Measurements from ENCODE around the gene ATAT1.

ATAT1 gene

DNA sequence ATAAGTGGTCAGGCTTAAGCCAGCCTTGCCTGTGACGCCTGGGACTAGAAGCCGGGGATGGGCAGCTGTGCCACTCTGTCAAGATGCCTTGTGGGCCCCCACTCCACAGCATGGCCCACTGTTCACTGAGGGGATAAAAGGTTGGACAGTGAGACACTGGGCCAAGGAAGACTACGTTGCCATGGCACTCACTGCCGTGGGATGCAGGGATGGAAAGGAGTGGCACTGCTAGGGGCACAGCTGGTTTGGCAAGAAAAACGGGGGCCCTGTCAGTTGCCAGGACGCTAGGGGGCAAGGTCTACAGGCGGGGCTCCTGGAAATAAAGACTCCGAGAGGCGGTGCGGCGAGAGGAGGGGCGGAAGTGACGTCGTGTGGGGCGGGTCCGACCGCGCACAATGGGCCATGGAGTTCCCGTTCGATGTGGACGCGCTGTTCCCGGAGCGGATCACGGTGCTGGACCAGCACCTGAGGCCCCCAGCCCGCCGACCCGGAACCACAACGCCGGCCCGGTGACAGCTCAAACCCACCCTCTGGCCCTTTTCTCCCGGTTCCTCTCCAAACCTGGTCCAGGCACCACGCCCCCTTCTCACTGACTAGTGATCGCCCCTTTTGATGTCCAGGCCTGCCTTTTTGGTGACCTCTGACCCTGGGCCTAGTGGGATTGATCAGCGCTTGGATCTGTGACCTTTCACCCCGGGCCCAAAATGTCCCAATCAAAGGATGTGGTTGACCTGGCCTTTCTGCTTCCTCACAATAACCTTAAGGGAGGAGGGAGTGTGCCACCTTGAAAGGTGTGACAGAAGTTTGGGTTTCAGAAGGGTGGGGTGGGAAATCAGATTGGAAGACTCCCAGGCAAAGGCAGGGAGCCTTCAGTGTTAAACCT, at the start of gene ATAT1:
Gene ATAT1 (plus strand): TSS at position 391 of the 883 bp plus-strand sequence.
- peak; percentile 74 to 88 for DNase-seq (ENCODE audit: low read depth in 2 of 2)

DNA sequence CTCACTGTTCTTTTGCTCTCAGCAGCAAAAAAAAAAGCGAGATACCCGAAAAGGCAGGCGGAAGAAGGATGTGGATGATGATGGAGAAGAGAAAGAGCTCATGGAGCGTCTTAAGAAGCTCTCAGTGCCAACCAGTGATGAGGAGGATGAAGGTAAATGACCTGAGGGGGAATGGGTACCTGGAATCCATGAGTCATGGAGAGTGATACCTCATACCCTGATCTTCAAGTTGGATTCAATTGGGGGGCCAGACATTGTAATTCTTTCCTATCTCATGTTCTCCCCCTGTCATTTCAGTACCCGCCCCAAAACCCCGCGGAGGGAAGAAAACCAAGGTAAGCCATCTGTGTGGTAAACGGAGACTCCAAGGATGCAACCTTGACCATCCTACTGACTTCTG, 48.6 kb upstream of the ATAT1 start:
- no peak for DNase-seq (ENCODE audit: low read depth in 2 of 2)

DNA sequence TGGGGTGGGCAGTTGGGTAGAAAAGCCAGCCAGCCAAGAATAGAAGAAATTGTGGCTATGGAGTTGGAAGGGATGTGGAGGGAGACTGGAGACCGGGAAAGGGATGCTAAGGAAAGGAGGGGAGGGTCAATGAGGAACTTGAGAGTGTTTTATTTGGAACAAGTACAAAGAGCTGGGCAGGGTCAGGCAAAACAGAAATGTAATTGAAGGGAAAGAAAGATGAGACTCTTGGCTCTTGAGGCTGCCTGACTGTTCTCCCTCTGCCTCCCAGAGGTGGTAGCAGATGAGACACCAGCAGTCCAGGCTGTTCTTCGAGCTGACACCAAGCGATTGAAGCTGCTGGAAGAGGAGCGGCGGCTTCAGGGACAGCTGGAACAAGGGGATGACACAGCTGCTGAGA, 42.8 kb upstream of the ATAT1 start:
- DNase-seq (ENCODE audit: low read depth in 2 of 2): no peak

DNA sequence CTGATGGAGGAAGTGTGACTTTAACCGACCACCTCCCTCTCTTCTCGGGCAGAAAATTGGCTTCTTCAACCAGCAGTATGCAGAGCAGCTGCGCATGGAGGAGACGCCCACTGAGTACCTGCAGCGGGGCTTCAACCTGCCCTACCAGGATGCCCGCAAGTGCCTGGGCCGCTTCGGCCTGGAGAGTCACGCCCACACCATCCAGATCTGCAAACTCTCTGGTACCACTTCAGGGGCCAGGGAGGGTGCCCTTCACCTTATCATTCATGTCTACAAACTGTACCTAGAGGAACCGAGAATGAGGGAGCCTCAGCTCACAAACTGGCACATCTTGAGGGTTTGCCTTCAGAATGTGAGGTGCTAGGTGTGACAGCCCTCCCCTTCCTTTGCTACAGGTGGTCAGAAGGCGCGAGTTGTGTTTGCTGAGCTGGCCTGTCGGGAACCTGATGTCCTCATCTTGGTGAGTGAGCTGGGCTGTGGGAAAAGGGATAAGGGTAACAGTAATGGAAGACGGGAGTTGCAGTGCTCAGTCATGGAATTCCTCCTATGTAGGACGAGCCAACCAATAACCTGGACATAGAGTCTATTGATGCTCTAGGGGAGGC, 36.8 kb upstream of the ATAT1 start:
- DNase-seq (ENCODE audit: low read depth in 2 of 2): no peak

DNA sequence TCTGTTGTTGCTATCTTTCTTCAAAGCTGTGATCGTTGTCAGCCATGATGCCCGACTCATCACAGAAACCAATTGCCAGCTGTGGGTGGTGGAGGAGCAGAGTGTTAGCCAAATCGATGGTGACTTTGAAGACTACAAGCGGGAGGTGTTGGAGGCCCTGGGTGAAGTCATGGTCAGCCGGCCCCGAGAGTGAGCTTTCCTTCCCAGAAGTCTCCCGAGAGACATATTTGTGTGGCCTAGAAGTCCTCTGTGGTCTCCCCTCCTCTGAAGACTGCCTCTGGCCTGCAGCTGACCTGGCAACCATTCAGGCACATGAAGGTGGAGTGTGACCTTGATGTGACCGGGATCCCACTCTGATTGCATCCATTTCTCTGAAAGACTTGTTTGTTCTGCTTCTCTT, 36.2 kb upstream of the ATAT1 start:
- no peak for DNase-seq (ENCODE audit: low read depth in 2 of 2)

DNA sequence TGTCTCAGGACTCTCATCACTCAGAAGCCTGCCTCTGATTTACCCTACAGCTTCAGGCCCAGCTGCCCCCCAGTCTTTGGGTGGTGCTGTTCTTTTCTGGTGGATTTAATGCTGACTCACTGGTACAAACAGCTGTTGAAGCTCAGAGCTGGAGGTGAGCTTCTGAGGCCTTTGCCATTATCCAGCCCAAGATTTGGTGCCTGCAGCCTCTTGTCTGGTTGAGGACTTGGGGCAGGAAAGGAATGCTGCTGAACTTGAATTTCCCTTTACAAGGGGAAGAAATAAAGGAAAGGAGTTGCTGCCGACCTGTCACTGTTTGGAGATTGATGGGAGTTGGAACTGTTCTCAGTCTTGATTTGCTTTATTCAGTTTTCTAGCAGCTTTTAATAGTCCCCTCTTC, 35.7 kb upstream of the ATAT1 start:
- DNase-seq (ENCODE audit: low read depth in 2 of 2): no peak

DNA sequence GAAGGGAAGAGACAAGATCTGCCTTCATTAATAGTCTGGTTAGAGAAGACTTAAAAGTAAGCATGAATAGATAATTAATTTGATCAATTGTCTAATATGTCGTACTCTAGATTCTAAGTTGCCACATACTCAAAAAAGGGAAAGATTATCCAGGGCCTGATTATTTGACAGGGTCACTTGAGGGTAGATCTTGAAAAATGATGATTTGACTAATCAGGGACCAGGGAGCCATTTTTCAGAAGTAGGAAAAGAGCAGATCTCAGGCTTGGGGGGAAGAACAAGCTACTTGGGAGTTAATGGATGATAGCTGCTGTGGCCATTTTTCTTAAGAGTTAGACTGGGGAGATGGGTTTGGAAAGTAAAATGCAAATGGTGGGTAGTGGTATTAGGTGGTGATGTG, 34.4 kb upstream of the ATAT1 start:
- DNase-seq (ENCODE audit: low read depth in 2 of 2): no peak

DNA sequence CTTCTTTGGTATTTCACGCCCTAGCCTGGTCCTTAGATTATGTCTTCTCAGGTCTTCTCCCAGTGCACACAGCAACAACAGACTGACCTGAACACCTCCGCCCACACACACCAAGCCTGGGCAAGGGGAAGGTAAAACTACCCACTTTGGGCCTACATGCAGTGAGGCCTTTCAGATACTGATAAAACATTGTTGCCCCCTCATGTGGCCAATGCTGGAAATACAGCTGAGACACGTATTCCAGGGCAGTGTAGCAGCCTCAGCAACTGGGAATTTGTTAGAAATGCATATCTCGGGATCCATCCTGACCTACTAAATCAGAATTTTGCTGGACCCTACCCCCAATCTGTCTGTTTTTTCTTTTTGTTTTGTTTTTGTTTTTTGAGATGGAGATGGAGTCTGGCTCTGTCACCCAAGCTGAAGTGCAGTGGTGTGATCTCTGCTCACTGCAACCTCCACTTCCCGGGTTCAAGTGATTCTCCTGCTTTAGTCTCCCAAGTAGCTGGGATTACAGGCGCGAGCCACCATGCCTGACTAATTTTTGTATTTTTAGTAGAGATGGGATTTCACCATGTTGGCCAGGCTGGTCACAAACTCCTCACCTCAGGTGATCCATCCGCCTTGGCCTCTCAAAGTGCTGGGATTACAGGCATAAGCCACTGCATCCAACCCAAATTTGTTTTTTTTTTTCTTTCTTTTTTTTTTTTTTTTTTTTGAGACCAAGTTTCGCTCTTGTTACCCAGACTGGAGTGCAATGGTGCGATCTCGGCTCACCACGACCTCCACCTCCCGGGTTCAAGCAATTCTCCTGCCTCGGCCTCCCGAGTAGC, 29.1 kb upstream of the ATAT1 start:
- peak; percentile 54 to 87 for DNase-seq (ENCODE audit: low read depth in 2 of 2)

DNA sequence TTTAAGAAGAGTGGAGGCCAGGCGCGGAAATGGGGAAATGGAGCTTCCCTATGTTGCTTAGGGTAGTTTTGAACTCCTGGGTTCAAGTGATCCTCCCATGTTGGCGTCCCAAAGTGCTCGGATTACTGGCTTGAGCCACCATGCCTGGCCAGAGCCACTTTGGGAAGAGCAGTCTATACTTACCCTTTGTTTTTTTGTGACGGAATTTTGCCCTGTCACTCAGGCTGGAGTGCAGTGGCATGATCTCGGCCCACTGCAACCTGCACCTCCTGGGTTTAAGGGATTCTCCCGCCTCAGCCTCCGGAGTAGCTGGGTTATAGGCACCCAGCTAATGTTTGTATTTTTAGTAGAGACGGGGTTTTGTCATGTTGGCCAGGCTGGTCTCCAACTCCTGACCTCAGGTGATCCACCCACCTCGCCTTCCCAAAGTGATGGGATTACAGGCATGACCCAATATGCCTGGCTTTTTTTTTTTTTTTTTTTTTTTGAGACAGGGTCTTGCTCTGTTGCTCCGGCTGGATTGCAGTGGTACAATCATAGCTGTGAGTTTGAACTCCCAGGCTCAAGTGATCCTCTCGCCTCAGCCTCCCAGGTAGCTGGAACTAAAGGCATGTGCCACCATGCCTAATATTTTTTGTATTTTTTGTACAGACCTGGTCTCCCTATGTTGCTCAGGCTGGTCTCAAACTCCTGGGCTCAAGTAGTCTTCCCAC, 27.6 kb upstream of the ATAT1 start:
- no peak for DNase-seq (ENCODE audit: low read depth in 2 of 2)

DNA sequence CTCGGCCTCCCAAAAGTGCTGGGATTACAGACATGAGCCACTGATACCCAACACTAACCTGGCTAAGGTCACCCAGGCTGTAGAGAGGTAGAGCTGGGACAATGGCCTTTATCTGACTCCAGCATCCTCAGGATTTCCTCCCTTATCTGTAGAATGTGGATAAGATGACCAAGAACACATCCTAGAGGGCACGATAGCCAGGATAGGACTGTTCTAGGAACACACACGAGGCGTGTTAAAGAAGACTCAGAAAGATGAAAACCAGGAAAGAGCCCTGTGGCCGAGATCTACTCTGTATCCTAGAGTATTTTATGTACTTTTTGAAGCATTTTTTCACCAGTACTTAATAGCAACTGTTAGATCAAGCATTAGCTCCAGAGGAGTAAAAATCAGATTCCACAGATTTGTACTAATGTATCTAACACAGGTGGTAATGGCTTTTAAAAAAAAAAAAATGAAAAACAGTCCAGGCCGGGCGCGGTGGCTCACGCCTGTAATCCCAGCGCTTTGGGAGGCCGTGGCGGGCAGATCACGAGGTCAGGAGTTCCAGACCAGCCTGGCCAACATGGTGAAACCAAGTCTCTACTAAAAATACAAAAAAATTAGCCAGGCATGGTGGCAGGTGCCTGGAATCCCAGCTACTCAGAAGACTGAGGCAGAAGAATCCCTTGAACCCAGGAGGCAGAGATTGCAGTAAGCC, 26.9 kb upstream of the ATAT1 start:
- no peak for DNase-seq (ENCODE audit: low read depth in 2 of 2)

DNA sequence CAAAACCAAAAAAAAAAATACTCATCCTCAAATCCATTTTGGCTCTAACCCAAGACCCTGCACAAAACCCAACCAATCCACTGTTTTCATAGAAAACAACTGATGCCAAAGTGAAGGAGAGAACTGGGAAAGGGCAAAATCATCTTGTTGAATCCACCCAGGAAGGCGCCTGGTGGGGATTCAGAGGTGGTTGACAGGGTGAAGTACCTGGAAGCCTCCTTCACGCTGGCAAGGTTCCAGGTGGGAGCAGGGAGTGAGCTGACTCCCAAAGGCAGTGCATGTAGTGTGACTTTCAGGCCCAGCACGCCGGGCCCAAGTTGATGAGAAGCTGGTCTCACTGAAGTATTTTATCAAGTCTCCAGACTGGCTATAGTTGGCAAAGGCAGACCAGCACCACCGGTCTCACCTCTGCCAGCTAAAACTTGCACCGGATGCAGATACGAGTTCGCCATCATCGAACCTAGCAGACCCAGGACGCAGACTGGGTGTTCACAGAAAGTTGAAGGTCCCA, 26.2 kb upstream of the ATAT1 start:
- DNase-seq (ENCODE audit: low read depth in 2 of 2): no peak

DNA sequence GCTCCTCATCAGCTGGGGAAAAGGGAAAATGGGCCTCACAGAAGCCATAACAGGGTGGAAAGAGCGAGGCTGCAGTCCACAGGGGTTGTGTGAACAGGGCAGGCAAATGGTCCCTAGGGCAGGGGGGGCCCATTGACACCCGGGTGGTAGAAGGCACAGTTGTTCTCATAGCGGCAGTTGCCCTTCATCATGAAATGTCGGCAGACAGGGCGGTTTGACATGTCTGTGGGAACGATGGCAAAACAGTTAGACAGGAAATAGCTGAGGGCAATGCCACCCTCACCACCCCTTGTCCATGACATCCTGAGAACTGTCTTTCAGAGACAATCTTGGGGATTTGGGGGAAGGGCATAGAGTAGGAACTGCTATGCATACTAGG, 25.2 kb upstream of the ATAT1 start:
- DNase-seq (ENCODE audit: low read depth in 2 of 2): no peak

DNA sequence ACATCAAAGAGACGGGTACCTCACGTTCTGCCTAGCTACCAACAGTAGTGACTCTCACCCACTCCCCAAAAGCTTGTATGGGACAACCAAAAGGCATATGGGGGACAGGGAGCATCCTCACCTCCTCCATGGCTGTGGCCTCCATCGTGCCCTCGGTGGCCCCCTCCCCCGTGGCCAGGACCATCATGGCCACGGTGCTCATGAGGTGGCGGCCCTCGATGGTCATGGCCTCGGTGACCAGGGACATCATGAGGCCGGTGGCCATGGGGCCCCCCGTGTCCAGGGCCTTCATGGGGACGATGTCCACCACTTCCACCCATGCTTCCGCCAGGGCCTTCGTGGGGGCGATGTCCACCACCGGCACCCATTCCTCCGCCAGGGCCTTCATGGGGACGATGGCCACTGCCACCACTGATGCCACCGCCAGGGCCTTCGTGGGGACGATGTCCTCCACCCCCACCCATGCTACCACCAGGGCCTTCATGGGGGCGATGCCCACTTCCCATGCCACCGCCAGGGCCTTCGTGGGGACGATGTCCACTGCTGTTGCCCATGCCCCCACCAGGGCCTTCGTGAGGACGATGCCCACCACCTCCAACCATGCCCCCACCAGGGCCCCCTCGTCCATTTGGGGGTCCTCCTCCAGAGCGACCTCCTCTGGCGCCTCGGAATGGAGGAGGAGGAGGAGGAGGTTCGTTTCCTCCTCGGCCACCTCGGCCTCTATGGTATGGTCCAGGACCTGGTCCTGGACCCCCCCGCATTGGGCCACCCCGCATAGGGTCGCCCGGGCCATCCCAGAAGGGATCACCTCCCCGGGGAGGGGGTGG, 24.6 kb upstream of the ATAT1 start:
- no peak for DNase-seq (ENCODE audit: low read depth in 2 of 2)

DNA sequence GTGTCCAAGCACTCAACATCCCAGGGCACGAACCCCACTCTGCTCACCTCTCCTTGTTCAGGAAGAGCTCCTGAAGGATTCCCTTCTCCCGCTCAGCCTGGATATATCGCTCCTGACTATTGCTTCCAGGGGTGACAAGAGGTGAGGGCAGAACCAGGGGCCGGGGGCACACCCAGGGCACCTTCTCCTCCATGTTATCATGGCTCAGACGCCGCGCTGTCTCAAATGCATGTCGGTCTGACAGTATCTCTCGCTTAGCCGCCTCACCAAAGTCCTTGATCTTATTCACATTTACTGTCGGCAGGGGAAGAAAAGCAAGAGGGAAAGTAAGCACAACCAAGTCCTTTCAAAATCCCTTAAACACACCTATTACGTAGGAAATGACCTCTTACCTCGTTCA, 22.7 kb upstream of the ATAT1 start:
- DNase-seq (ENCODE audit: low read depth in 2 of 2): no peak

DNA sequence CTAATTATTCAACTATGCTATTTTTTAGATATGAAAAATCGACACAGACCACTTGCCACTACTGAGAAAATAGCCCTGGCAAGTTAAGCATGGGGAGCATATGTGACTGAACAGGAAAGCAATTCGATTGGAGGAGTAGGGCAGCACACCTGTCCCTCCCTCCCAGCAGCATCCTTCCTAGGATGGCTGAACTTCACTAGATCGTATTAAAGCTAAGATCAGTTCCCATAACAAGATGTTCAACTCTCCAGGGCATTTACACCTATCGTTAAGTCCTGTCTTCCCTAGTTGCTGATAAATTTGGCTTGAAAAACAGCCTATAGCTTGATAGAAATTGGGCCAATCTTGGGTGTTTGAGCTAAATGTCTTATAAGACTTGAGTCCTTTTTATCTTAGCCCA, 16.6 kb upstream of the ATAT1 start:
- DNase-seq (ENCODE audit: low read depth in 2 of 2): no peak

DNA sequence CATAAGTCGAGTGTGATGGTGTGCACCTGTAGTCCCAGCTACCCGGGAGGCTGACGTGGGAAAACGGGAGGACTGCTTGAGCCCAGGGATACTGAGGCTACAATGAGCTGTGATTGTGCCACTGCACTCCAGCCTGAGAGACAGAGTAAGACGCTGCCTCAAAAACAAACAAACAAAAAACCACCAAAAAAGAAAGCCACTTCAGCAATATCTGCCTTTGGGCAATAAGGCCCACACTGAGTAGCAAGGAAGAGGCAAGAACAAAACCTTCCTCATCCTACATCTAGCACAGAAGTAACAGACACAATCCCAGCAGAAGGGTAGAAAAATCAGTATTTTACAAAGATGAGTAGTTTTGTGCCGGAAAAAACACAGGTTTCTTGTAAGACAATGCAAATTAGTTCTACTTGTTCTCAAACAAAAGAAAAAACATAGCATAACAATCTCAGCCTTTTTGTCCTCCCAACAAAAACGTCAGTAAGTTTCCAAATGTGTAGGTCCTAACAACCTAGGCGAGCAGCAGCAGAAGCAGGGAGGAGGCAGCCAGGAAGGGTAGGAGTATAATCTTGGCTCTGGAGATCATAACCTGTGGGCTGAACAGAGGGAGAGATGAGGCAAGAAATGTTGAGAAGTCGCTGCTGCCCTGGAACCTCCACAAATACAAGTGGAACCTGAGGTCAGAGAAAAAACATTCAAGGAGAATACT, 15.4 kb upstream of the ATAT1 start:
- no peak for DNase-seq (ENCODE audit: low read depth in 2 of 2)

DNA sequence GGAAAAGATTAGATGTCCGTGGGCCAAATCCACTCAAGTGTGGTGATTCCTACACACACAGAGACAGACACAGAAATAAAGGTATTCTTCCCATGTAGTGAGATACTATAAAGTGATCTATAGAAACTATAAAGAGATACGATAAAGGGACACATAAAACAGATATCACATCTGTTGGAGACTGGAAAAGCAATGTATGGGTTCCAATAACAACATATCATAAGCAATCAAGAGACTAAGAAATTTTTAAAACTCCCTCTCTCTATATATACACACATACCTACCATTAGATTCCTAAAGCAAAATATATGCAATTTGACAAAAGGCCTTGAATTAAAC, 14.8 kb upstream of the ATAT1 start:
- no peak for DNase-seq (ENCODE audit: low read depth in 2 of 2)

DNA sequence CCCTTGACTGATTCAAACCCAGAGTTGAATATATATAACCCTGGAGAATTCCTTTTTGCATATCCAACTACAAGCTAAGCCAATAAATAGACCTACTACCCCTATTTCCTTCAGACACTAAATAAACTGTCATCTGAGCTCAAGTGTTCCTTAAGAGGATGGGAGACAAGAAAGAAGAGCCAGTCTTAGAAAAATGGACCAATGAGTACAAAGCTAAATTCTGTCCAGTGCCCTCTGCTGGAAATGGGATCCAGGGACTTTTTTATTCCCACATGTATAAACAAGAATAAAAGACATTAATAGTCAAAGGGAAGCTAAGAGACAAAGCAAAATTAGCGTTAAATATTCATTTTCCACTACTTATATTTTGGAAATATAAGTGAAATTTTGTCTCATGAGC, 14.5 kb upstream of the ATAT1 start:
- no peak for DNase-seq (ENCODE audit: low read depth in 2 of 2)

DNA sequence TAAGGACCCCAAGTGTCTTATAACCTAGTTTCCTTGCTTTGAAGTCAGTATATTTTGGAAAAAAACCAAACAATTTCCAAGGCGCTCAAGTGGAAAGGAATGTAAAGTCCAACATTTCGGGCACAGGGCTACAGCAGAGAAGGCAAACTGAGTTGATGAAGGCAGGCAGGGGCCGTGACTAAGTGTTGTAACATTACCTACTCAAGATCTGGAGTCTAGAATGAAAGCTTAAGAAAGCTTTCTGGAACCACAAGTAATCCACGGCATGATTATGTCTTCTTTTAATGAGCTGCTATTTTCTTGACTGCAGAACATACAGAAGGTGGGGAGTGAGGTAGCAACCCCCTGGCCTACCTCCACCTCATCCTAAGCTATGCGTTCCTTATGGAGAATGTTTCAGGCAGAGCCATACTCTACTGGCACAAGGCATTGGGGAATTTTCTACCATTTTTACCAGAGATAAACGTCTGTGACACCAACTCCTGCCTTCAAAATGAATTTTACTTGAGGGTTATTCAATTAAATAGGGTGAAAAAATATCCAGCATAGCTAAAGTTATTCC, 13.9 kb upstream of the ATAT1 start:
- no peak for DNase-seq (ENCODE audit: low read depth in 2 of 2)
